ENCODE results near the gene TSPAN9. TPM values are rescaled to one million over a fixed set of nuclear protein-coding genes. Genes with fewer than 3 reads are reported as not detected.
A peak's percentile ranks its signal among the peaks of the same experiment; 100 is the strongest.

Gene TSPAN9
- total RNA-seq, 1 experiment from 2014 or later = 9.6 TPM

GRCh38 chr12:3303410-3304136, 226.4 kb downstream of the TSPAN9 start:
- Histone ChIP-seq H3F3A (ENCODE audit: insufficient read depth, low read depth) (peaks cover 13% of the 10 kb centered on the region), H3K9me2 (ENCODE audit: insufficient read depth) (no peaks in the 10 kb centered on the region), H3K4me1 (replicated peaks; ENCODE audit: insufficient read depth) (peaks cover 35% of the 10 kb centered on the region), H2AFZ (no peak overlapping the region), H3K9me3 (ENCODE audit: insufficient read depth, low read depth) (no peaks in the 10 kb centered on the region), H3K27me3 (ENCODE audit: insufficient read depth, low read depth) (no peaks in the 10 kb centered on the region), H3K27ac (peak overlapping the region; percentile 39), H3K4me2 (peak overlapping the region; percentile 32), H4K20me1 (ENCODE audit: insufficient read depth) (no peaks in the 10 kb centered on the region), H3K36me3 (ENCODE audit: low read depth) (no peaks in the 10 kb centered on the region), H3K4me3 (no peak overlapping the region), H3K79me2 (ENCODE audit: low read depth) (no peaks in the 10 kb centered on the region)
- ChIA-PET CTCF (interaction anchor here (1.7 kb wide), 1 partner anchor 500 kb away, joined by 4 read pairs; no protein-coding TSS in a partner anchor), POLR2A (ENCODE audit: unreplicated experiment) (no interaction called here)
- BruUV-seq (replicated peaks) = no TSS peak
- no peak for DNase-seq
- no peak for TF ChIP-seq CTCF (conservative IDR thresholded peaks at IDR 0.05)
- TF ChIP-seq EZH2 (IDR thresholded peaks at IDR 0.05; ENCODE audit: low read depth) = no peak
- intact Hi-C loops (cut with micrococcal nuclease; ENCODE audit: unreplicated experiment) = loop anchor here (1.0 to 10.0 kb wide), 4 partner anchors 12 to 341 kb away; partner anchors contain the start of gene TSPAN9

- peak overlapping the region; percentile 39 for H3K27ac ChIP-seq
- ChIA-PET CTCF (interaction anchor here (1.7 kb wide), 1 partner anchor 499 kb away, joined by 4 read pairs; no protein-coding TSS in a partner anchor), POLR2A (ENCODE audit: unreplicated experiment) (interaction anchor here (0.5 kb wide), 1 partner anchor 16 kb away, joined by 3 read pairs; no protein-coding TSS in a partner anchor)
- no peaks in the 10 kb centered on the region for H3K27me3 ChIP-seq (ENCODE audit: insufficient read depth, low read depth)
- peak overlapping the region; percentile 32 for H3K4me2 ChIP-seq
- no TSS peak for BruUV-seq (replicated peaks)
- no peaks in the 10 kb centered on the region for H3K9me2 ChIP-seq (ENCODE audit: insufficient read depth)
- TF ChIP-seq CTCF (conservative IDR thresholded peaks at IDR 0.05) (no peak), EZH2 (IDR thresholded peaks at IDR 0.05; ENCODE audit: low read depth) (no peak)
- no peaks in the 10 kb centered on the region for H3K9me3 ChIP-seq (ENCODE audit: insufficient read depth, low read depth)
- H3K4me1 ChIP-seq (replicated peaks; ENCODE audit: insufficient read depth) = peaks cover 32% of the 10 kb centered on the region
- H3F3A ChIP-seq (ENCODE audit: insufficient read depth, low read depth) = peaks cover 11% of the 10 kb centered on the region
- intact Hi-C loops (cut with micrococcal nuclease; ENCODE audit: unreplicated experiment) = loop anchor here (1.0 to 10.0 kb wide), 4 partner anchors 11 to 340 kb away; partner anchors contain the start of gene TSPAN9
- no peaks in the 10 kb centered on the region for H4K20me1 ChIP-seq (ENCODE audit: insufficient read depth)
- no peaks in the 10 kb centered on the region for H3K36me3 ChIP-seq (ENCODE audit: low read depth)
- no peak overlapping the region for H2AFZ ChIP-seq
- H3K4me3 ChIP-seq = no peak overlapping the region
- H3K79me2 ChIP-seq (ENCODE audit: low read depth) = no peaks in the 10 kb centered on the region
- DNase-seq = peak; percentile 77 to 88
Measured at GRCh38 chr12:3304436-3305165, 227.4 kb downstream of the TSPAN9 start.

- H2AFZ ChIP-seq = no peak overlapping the region
- intact Hi-C loops (cut with micrococcal nuclease; ENCODE audit: unreplicated experiment) = loop anchor here (10.0 kb wide), 2 partner anchors 231 to 339 kb away; partner anchors contain the start of gene TSPAN9
Measured at GRCh38 chr12:3305464-3305863, 228.3 kb downstream of the TSPAN9 start.

More at GRCh38 chr12:3305464-3305863, 228.3 kb downstream of the TSPAN9 start:
- no peaks in the 10 kb centered on the region for H4K20me1 ChIP-seq (ENCODE audit: insufficient read depth)
- peaks cover 4% of the 10 kb centered on the region; the same call in 1 of the 2 replicates for H3F3A ChIP-seq (ENCODE audit: insufficient read depth, low read depth)
- no peaks in the 10 kb centered on the region for H3K79me2 ChIP-seq (ENCODE audit: low read depth)
- no peaks in the 10 kb centered on the region for H3K36me3 ChIP-seq (ENCODE audit: low read depth)
- POLR2A ChIA-PET (ENCODE audit: unreplicated experiment) = no interaction called here
- TF ChIP-seq CTCF (conservative IDR thresholded peaks at IDR 0.05) (no peak), EZH2 (IDR thresholded peaks at IDR 0.05; ENCODE audit: low read depth) (no peak)
- no peaks in the 10 kb centered on the region for H3K9me2 ChIP-seq (ENCODE audit: insufficient read depth)
- no peak overlapping the region for H3K27ac ChIP-seq
- DNase-seq = no peak
- no TSS peak for BruUV-seq (replicated peaks)
- no peaks in the 10 kb centered on the region for H3K27me3 ChIP-seq (ENCODE audit: insufficient read depth, low read depth)
- no peak overlapping the region for H3K4me2 ChIP-seq
- peaks cover 35% of the 10 kb centered on the region for H3K4me1 ChIP-seq (replicated peaks; ENCODE audit: insufficient read depth)
- CTCF ChIA-PET = no interaction called here
- no peaks in the 10 kb centered on the region for H3K9me3 ChIP-seq (ENCODE audit: insufficient read depth, low read depth)
- no peak overlapping the region for H3K4me3 ChIP-seq
